AG09319 (cell line): Measurements from ENCODE around the gene NEB.

Experiments
- DNase-seq: peaks from one replicate; pipeline ENCODE4 v3.0.0-alpha.2; 2010; ENCODE audit warnings: low read depth; ENCODE audit errors: extremely low read depth
- CTCF ChIP-seq: IDR thresholded peaks from 2 replicates; pipeline ENCODE4 v1.5.1; 2011; ENCODE audit warnings: low read depth, mild to moderate bottlenecking, inconsistent platforms, low read length, moderate library complexity

NEB gene

GRCh38 chr2:151556121-151556520, 178.2 kb downstream of the NEB start:
- TF ChIP-seq CTCF, result no peak
- DNase-seq, result no peak

GRCh38 chr2:151552287-151552686, 182.0 kb downstream of the NEB start:
- no peak for DNase-seq
- TF ChIP-seq CTCF, result no peak

GRCh38 chr2:151551556-151551955, 182.7 kb downstream of the NEB start:
- no peak for TF ChIP-seq CTCF
- DNase-seq, result no peak

- no peak for DNase-seq
- no peak for TF ChIP-seq CTCF
Observed at GRCh38 chr2:151549191-151549590, 185.1 kb downstream of the NEB start.

- no peak for TF ChIP-seq CTCF
- no peak for DNase-seq
Observed at GRCh38 chr2:151544449-151544848, 189.8 kb downstream of the NEB start.

GRCh38 chr2:151543876-151544275, 190.4 kb downstream of the NEB start:
- no peak for DNase-seq
- no peak for TF ChIP-seq CTCF

- no peak for TF ChIP-seq CTCF
Observed at GRCh38 chr2:151534001-151534400, 200.3 kb downstream of the NEB start.

More at GRCh38 chr2:151534001-151534400, 200.3 kb downstream of the NEB start:
- no peak for DNase-seq
